OCI-LY7 (cell line): ENCODE measurements around the gene LCT.

ENCODE experiments used
- EZH2phosphoT487 ChIP-seq: fragments of 200-600 bp; sonication (generic); IDR thresholded peaks from 2 replicates; pipeline ENCODE4 v1.6.1; 2018; ENCODE audit warnings: low read depth, borderline replicate concordance, mild to moderate bottlenecking, mixed run types, antibody characterized with exemption, low read length, moderate library complexity, mixed read lengths
- TF ChIP-seq, protein P1 (sequence below): fragments of 200-600 bp; sonication (generic); conservative IDR thresholded peaks from 2 replicates; pipeline ENCODE4 v1.5.1; 2014; ENCODE audit warnings: mild to moderate bottlenecking, antibody characterized with exemption, low read length, moderate library complexity, mixed read lengths

DNA sequence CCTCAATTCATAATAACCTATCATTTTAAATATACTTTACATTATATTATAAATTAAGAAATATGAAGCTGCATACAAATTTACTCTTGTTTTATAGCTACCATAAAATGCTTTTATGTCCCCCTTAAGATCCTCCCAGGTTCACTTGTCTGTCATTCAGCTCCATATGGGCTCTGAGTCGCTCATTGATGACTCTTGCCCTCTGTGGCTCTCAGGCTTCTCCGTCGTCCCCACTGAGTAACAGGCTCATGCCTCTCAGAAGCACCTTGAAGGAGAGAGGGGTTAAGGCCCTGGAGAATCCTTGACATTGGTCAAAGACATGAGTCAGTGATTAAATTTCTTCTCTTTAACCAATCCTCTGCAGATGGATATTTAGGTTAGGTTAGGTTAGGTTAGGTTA lies 45.4 kb upstream of the LCT start:
- TF ChIP-seq, protein P1, sequence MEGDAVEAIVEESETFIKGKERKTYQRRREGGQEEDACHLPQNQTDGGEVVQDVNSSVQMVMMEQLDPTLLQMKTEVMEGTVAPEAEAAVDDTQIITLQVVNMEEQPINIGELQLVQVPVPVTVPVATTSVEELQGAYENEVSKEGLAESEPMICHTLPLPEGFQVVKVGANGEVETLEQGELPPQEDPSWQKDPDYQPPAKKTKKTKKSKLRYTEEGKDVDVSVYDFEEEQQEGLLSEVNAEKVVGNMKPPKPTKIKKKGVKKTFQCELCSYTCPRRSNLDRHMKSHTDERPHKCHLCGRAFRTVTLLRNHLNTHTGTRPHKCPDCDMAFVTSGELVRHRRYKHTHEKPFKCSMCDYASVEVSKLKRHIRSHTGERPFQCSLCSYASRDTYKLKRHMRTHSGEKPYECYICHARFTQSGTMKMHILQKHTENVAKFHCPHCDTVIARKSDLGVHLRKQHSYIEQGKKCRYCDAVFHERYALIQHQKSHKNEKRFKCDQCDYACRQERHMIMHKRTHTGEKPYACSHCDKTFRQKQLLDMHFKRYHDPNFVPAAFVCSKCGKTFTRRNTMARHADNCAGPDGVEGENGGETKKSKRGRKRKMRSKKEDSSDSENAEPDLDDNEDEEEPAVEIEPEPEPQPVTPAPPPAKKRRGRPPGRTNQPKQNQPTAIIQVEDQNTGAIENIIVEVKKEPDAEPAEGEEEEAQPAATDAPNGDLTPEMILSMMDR: no peak
- no peak for TF ChIP-seq EZH2phosphoT487
